HepG2 (cell line): Measurements from ENCODE around the gene THY1.

Source experiments
- ATF3 ChIP-seq: sonication (generic); formaldehyde crosslinking; IDR thresholded peaks from 2 replicates; pipeline ENCODE4 v1.4.0; 2020; ENCODE audit warnings: missing genetic modification reagents
- BRCA1 ChIP-seq: sonication (generic); formaldehyde crosslinking; IDR thresholded peaks from 2 replicates; pipeline ENCODE4 v1.4.0; 2020; ENCODE audit warnings: missing genetic modification reagents
- CAMTA2 ChIP-seq: sonication (generic); formaldehyde crosslinking; IDR thresholded peaks from 2 replicates; pipeline ENCODE4 v1.4.0; 2020; ENCODE audit warnings: mild to moderate bottlenecking, missing genetic modification reagents, borderline replicate concordance
- MAZ ChIP-seq, 2 experiments: sonication (generic) in 1 of 2; formaldehyde crosslinking in 1 of 2; IDR thresholded peaks; 2 replicates each; pipeline versions ENCODE4 v1.5.0 to v1.6.1; 2012 to 2020; ENCODE audit warnings: low read depth in 2 of 2, mild to moderate bottlenecking in 2 of 2, borderline replicate concordance in 1 of 2, improper control_type of control experiment in 1 of 2, low read length in 1 of 2, missing genetic modification reagents in 1 of 2, moderate library complexity in 1 of 2
- RAD21 ChIP-seq: fragments of 450-650 bp; formaldehyde crosslinking; IDR thresholded peaks from 2 replicates; pipeline ENCODE4 v1.5.0; 2020; ENCODE audit warnings: mild to moderate bottlenecking
- ZNF577 ChIP-seq: sonication (generic); formaldehyde crosslinking; IDR thresholded peaks from 2 replicates; pipeline ENCODE4 v1.4.0; 2020; ENCODE audit warnings: mild to moderate bottlenecking, low read depth, missing genetic modification reagents, borderline replicate concordance
- ZNF720 ChIP-seq: sonication (generic); formaldehyde crosslinking; IDR thresholded peaks from 2 replicates; pipeline ENCODE4 v1.4.0; 2020; ENCODE audit warnings: missing genetic modification reagents
- TF ChIP-seq, protein P1 (sequence below): sonication (generic); formaldehyde crosslinking; IDR thresholded peaks from 2 replicates; pipeline ENCODE4 v1.5.0; 2020; ENCODE audit warnings: missing genetic modification reagents

GRCh38 chr11:119417726-119418540, 5.0 kb downstream of the THY1 start:
- TF ChIP-seq, protein P1, sequence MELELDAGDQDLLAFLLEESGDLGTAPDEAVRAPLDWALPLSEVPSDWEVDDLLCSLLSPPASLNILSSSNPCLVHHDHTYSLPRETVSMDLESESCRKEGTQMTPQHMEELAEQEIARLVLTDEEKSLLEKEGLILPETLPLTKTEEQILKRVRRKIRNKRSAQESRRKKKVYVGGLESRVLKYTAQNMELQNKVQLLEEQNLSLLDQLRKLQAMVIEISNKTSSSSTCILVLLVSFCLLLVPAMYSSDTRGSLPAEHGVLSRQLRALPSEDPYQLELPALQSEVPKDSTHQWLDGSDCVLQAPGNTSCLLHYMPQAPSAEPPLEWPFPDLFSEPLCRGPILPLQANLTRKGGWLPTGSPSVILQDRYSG (CRISPR knock-in tag), result no peak
- TF ChIP-seq RAD21 (CRISPR knock-in tag), result no peak
- no peak for TF ChIP-seq MAZ (IDR thresholded peaks at IDR 0.05; ENCODE audit: borderline replicate concordance, low read depth, low read length)
- TF ChIP-seq MAZ (CRISPR knock-in tag; IDR thresholded peaks at IDR 0.05; ENCODE audit: low read depth), result no peak
- no peak for TF ChIP-seq BRCA1
- no peak for TF ChIP-seq ATF3
- TF ChIP-seq ZNF720 (CRISPR knock-in tag), result no peak
- TF ChIP-seq ZNF577 (CRISPR knock-in tag), result no peak
- TF ChIP-seq CAMTA2 (CRISPR knock-in tag), result no peak
